ENCODE data around the gene YBEY. TPM values are rescaled to one million over a fixed set of nuclear protein-coding genes. Genes with fewer than 3 reads are reported as not detected.

YBEY gene
- total and polyA plus RNA-seq, 2 of the 13 experiments (the other 11 are each of a cell fraction or from before 2014, with no cell fraction given), result 6.5 to 8.9 TPM

GRCh38 chr21:46325073-46325912, 39.2 kb downstream of the YBEY start (continued):
- TF ChIP-seq MTF2 (CRISPR knock-in tag; IDR thresholded peaks at IDR 0.05; ENCODE audit: borderline replicate concordance) (no peak), ZNF572 (CRISPR knock-in tag; IDR thresholded peaks at IDR 0.05) (no peak), PPARG (CRISPR knock-in tag; conservative IDR thresholded peaks at IDR 0.05) (no peak), TFE3 (CRISPR knock-in tag; IDR thresholded peaks at IDR 0.05) (no peak), KMT2B (CRISPR knock-in tag; IDR thresholded peaks at IDR 0.05) (no peak; the same call in 1 of the 2 replicates), ATF7-NPFF (CRISPR knock-in tag; IDR thresholded peaks at IDR 0.05; ENCODE audit: low read depth) (no peak), HES4 (CRISPR knock-in tag; IDR thresholded peaks at IDR 0.05; ENCODE audit: borderline replicate concordance) (no peak), MLXIP (CRISPR knock-in tag; IDR thresholded peaks at IDR 0.05; ENCODE audit: borderline replicate concordance) (no peak), TOPORS (CRISPR knock-in tag; IDR thresholded peaks at IDR 0.05) (no peak), JUN (CRISPR knock-in tag; IDR thresholded peaks at IDR 0.05) (no peak), ZNF550 (CRISPR knock-in tag; IDR thresholded peaks at IDR 0.05; ENCODE audit: borderline replicate concordance) (no peak), CBX2 (IDR thresholded peaks at IDR 0.05; ENCODE audit: low read depth, low read length) (no peak), CBX2 (CRISPR knock-in tag; IDR thresholded peaks at IDR 0.05; ENCODE audit: low read depth) (no peak), NFYB (CRISPR knock-in tag; IDR thresholded peaks at IDR 0.05) (no peak), MAFG (CRISPR knock-in tag; IDR thresholded peaks at IDR 0.05) (no peak), IRX3 (CRISPR knock-in tag; IDR thresholded peaks at IDR 0.05; ENCODE audit: borderline replicate concordance, low read depth) (no peak), FOXO1 (CRISPR knock-in tag; IDR thresholded peaks at IDR 0.05) (no peak), ZNF512 (CRISPR knock-in tag; IDR thresholded peaks at IDR 0.05) (no peak), MXD1 (CRISPR knock-in tag; IDR thresholded peaks at IDR 0.05) (no peak), SALL1 (CRISPR knock-in tag; IDR thresholded peaks at IDR 0.05) (no peak), ADNP (CRISPR knock-in tag; IDR thresholded peaks at IDR 0.05) (no peak), ZNF124 (CRISPR knock-in tag; IDR thresholded peaks at IDR 0.05) (no peak), ZFP62 (CRISPR knock-in tag; IDR thresholded peaks at IDR 0.05) (no peak), ZNF737 (CRISPR knock-in tag; IDR thresholded peaks at IDR 0.05; ENCODE audit: borderline replicate concordance) (no peak), KDM6A (CRISPR knock-in tag; IDR thresholded peaks at IDR 0.05; ENCODE audit: low read depth) (no peak), ZNF75D (CRISPR knock-in tag; IDR thresholded peaks at IDR 0.05; ENCODE audit: borderline replicate concordance) (no peak)
